HCT116 (cell line): ENCODE data around the gene SRSF11. TPM values are rescaled to one million over a fixed set of nuclear protein-coding genes. Genes with fewer than 3 reads are reported as not detected.
"Not testable (repeated sequence)": the region's sequence is repeated elsewhere in the genome, so short reads cannot be mapped to it uniquely, and the experiment has no call there.

ENCODE experiments used
- ATAC-seq: fragments of 200-7000 bp; cut with Tn5 transposase; 2 replicates; pipeline ENCODE4 v1.9.1; 2020; ENCODE audit warnings: mild to moderate bottlenecking, moderate library complexity
- BruUV-seq: library from RNA; stranded (reverse); fragments of 400-500 nt; replicated peaks from 2 replicates; lab custom pipeline; 2021; lab: Mats Ljungman, UMichigan
- CTCF ChIA-PET: fragments of 300-600 bp; sonication (Branson Sonifier 250); formaldehyde crosslinking; loops from one replicate; lab custom pipeline; 2021; ENCODE audit warnings: antibody characterized with exemption; lab: Charles Lee
- POLR2A ChIA-PET: fragments of 300-600, 350-600 bp; sonication (Branson Sonifier 250); formaldehyde crosslinking; loops from one replicate; lab custom pipeline; 2021; ENCODE audit warnings: antibody characterized with exemption; lab: Charles Lee
- RAD21 ChIA-PET, 2 experiments: fragments of 300-600 bp; sonication (Branson Sonifier 250); formaldehyde crosslinking; loops; one replicate each; lab custom pipeline; 2023; ENCODE audit warnings: low total read pairs in 2 of 2; ENCODE audit not compliant: uncharacterized antibody in 2 of 2, unreplicated experiment in 2 of 2, low non-redundant PET in 1 of 2; lab: Charles Lee
- DNase-seq: peaks from one replicate; pipeline ENCODE4 v3.0.0-alpha.2; 2010; ENCODE audit warnings: low read depth, low spot score
- H2AFZ ChIP-seq: fragments of 200-600 bp; shearing (Covaris generic), sonication (generic); 2 replicates; pipeline ENCODE4 v1.6.1; 2017; ENCODE audit warnings: low read depth, mixed run types, mixed read lengths, antibody characterized with exemption, low read length; ENCODE audit not compliant: poor library complexity, severe bottlenecking
- H3K27ac ChIP-seq: 2 replicates; pipeline ENCODE4 v1.5.1; 2012; ENCODE audit warnings: low read depth, low read length
- H3K27me3 ChIP-seq: fragments of 200-600 bp; sonication (generic); 2 replicates; pipeline ENCODE4 v1.6.1; 2016; ENCODE audit warnings: mixed run types, low read length, mixed read lengths; ENCODE audit not compliant: insufficient read depth
- H3K36me3 ChIP-seq, 2 experiments: fragments of 200-500 bp in 1 of 2; fragments of 200-600 bp in 1 of 2; sonication (Bioruptor generic) in 1 of 2; sonication (generic) in 1 of 2; 2 replicates each; pipeline versions ENCODE4 v1.5.1 to v1.6.1; 2014 to 2016; ENCODE audit warnings: low read length in 2 of 2, inconsistent platforms in 1 of 2, mixed read lengths in 1 of 2, mixed run types in 1 of 2; ENCODE audit not compliant: insufficient read depth in 2 of 2, control insufficient read depth in 1 of 2
- H3K4me1 ChIP-seq, 2 experiments: fragments of 200-600 bp in 1 of 2; sonication (generic) in 1 of 2; 2 replicates each; pipeline versions ENCODE4 v1.5.1 to v1.6.1; 2012 to 2017; ENCODE audit warnings: low read length in 2 of 2, inconsistent platforms in 1 of 2, mild to moderate bottlenecking in 1 of 2, mixed read lengths in 1 of 2, mixed run types in 1 of 2, moderate library complexity in 1 of 2; ENCODE audit not compliant: insufficient read depth in 2 of 2, control insufficient read depth in 1 of 2
- H3K4me2 ChIP-seq: fragments of 200-600 bp; sonication (generic); 2 replicates; pipeline ENCODE4 v1.6.1; 2017; ENCODE audit warnings: mixed run types, low read length, mixed read lengths
- H3K4me3 ChIP-seq, 2 experiments: fragments of 200-600 bp in 1 of 2; sonication (generic) in 1 of 2; replicated peaks in 1 of 2; 2 replicates each; pipeline ENCODE4 v1.5.1; 2011 to 2016; ENCODE audit warnings: low read length in 2 of 2, control low read depth in 1 of 2, low read depth in 1 of 2, mild to moderate bottlenecking in 1 of 2, mixed read lengths in 1 of 2, mixed run types in 1 of 2
- H3K79me2 ChIP-seq: fragments of 200-600 bp; sonication (generic); 2 replicates; pipeline ENCODE4 v1.6.1; 2017; ENCODE audit warnings: mild to moderate bottlenecking, mixed run types, low read length, moderate library complexity, mixed read lengths; ENCODE audit not compliant: insufficient read depth
- H3K9ac ChIP-seq: fragments of 200-600 bp; sonication (generic); 2 replicates; pipeline ENCODE4 v1.6.1; 2016; ENCODE audit warnings: low read length, mixed read lengths
- H3K9me2 ChIP-seq: fragments of 200-600 bp; sonication (generic), shearing (Covaris generic); 2 replicates; pipeline ENCODE4 v1.6.1; 2017; ENCODE audit warnings: mixed run types, mild to moderate bottlenecking, moderate library complexity; ENCODE audit not compliant: insufficient read depth
- H3K9me3 ChIP-seq, 2 experiments: fragments of 200-500 bp in 1 of 2; fragments of 200-600 bp in 1 of 2; sonication (Bioruptor generic) in 1 of 2; sonication (generic) in 1 of 2; 2 replicates each; pipeline ENCODE4 v1.6.1; 2014 to 2017; ENCODE audit warnings: low read length in 2 of 2, mixed read lengths in 2 of 2, inconsistent platforms in 1 of 2, low read depth in 1 of 2, mild to moderate bottlenecking in 1 of 2, mixed run types in 1 of 2, moderate library complexity in 1 of 2; ENCODE audit not compliant: control insufficient read depth in 1 of 2, insufficient read depth in 1 of 2
- H4K20me1 ChIP-seq: fragments of 200-600 bp; sonication (generic), shearing (Covaris generic); 2 replicates; pipeline ENCODE4 v1.6.1; 2017; ENCODE audit warnings: mixed run types, mild to moderate bottlenecking, moderate library complexity; ENCODE audit not compliant: insufficient read depth
- ELF1 ChIP-seq: IDR thresholded peaks from 2 replicates; pipeline ENCODE4 v1.6.1; 2012; ENCODE audit warnings: low read depth, borderline replicate concordance
- EZH2 ChIP-seq: fragments of 200-600 bp; sonication (generic); IDR thresholded peaks from 2 replicates; pipeline ENCODE4 v1.6.1; 2017; ENCODE audit warnings: antibody characterized with exemption, mixed run types
- JUND ChIP-seq: IDR thresholded peaks from 2 replicates; pipeline ENCODE4 v1.6.1; 2012
- REST ChIP-seq: IDR thresholded peaks from 2 replicates; pipeline ENCODE4 v1.6.1; 2012; ENCODE audit warnings: low read depth
- SIN3A ChIP-seq: IDR thresholded peaks from 2 replicates; pipeline ENCODE4 v1.6.1; 2012; ENCODE audit warnings: low read depth
- SP1 ChIP-seq: IDR thresholded peaks from 2 replicates; pipeline ENCODE4 v1.6.1; 2012; ENCODE audit warnings: low read depth
- SRF ChIP-seq: IDR thresholded peaks from 2 replicates; pipeline ENCODE4 v1.6.1; 2012; ENCODE audit warnings: low read depth
- YY1 ChIP-seq: IDR thresholded peaks from 2 replicates; pipeline ENCODE4 v1.6.1; 2011; ENCODE audit warnings: low read length, low read depth, moderate library complexity, mild to moderate bottlenecking; ENCODE audit not compliant: insufficient replicate concordance; ENCODE audit errors: extremely low read depth
- ZBTB33 ChIP-seq: IDR thresholded peaks from 2 replicates; pipeline ENCODE4 v1.6.1; 2011; ENCODE audit warnings: mild to moderate bottlenecking, low read length, moderate library complexity; ENCODE audit not compliant: insufficient replicate concordance; ENCODE audit errors: extremely low read depth
- ZFX ChIP-seq: fragments of 450-650 bp; IDR thresholded peaks from 2 replicates; pipeline ENCODE4 v1.6.1; 2017
- intact Hi-C: fragments of 100-400 bp; cut with micrococcal nuclease; formaldehyde crosslinking; loops from 2 replicates; pipeline ENCODE4 v1.10.0; 2022
- total RNA-seq: library from RNA; stranded (reverse); gene quantifications from one replicate; pipeline ENCODE4 v1.2.1, GENCODE V29; 2021; ENCODE audit not compliant: unreplicated experiment

SRSF11 gene
- total RNA-seq, 1 experiment from 2014 or later, result 166 TPM

GRCh38 chr1:70221238-70222121 is at the start of gene SRSF11 (continued):
- TF ChIP-seq ELF1, result no peak
- TF ChIP-seq REST, result no peak

- RAD21 ChIA-PET, result no interaction called here
- Histone ChIP-seq H3K4me3 (no peak overlapping the region), H3K4me1 (no peaks in the 10 kb centered on the region), H3K9ac (no peak overlapping the region), H4K20me1 (no peaks in the 10 kb centered on the region), H3K36me3 (0 out of 4 replicates have a peak, but pooled peaks cover 0 to 2% of the 10 kb centered on the region in 2 experiments), H3K27ac (no peak overlapping the region), H3K79me2 (no peaks in the 10 kb centered on the region), H3K9me3 (no peaks in the 10 kb centered on the region), H3K9me2 (no peaks in the 10 kb centered on the region), H3K4me2 (no peak overlapping the region), H2AFZ (no peak overlapping the region), H3K27me3 (no peaks in the 10 kb centered on the region)
- ATAC-seq (no peak), DNase-seq (no peak)
- POLR2A ChIA-PET, result no interaction called here
- BruUV-seq, result no TSS peak
- CTCF ChIA-PET, result no interaction called here
- intact Hi-C loops, result no loop called here
- TF ChIP-seq SRF (no peak), SP1 (no peak), ZFX (no peak), SIN3A (no peak), EZH2 (no peak), ZBTB33 (no peak), YY1 (no peak), JUND (no peak)
These were observed 49.7 kb upstream of the SRSF11 start for GRCh38 chr1:70171512-70171911.

GRCh38 chr1:70185181-70185580 is 36.0 kb upstream of the SRSF11 start:
- H3K4me1 ChIP-seq, H3K36me3 ChIP-seq, ATAC-seq, H4K20me1 ChIP-seq, H2AFZ ChIP-seq, intact Hi-C loops, H3K9me3 ChIP-seq, RAD21 ChIA-PET, H3K79me2 ChIP-seq, POLR2A ChIA-PET, H3K4me3 ChIP-seq, BruUV-seq, H3K9me2 ChIP-seq, CTCF ChIA-PET, H3K4me2 ChIP-seq, H3K27ac ChIP-seq, H3K9ac ChIP-seq, DNase-seq, H3K27me3 ChIP-seq: not testable (repeated sequence)
